ENCODE data around the gene OSGIN1.

The OSGIN1 gene

GRCh38 chr16:83912519-83913244 lies 40.4 kb upstream of the OSGIN1 start:
- Histone ChIP-seq H3K36me3 (ENCODE audit: control insufficient read depth in 2 of 2, insufficient read depth in 1 of 2, low read length in 2 of 2) (peaks cover 0 to 73% of the 10 kb centered on the region in 2 experiments; a peak in 2 of 3 replicates), H3K4me1 (ENCODE audit: control insufficient read depth, insufficient read depth, low read length) (no peaks in the 10 kb centered on the region), H3K9me3 (ENCODE audit: control insufficient read depth, insufficient read depth, low read depth, low read length) (no peaks in the 10 kb centered on the region), H3K4me3 (ENCODE audit: low read depth, low read length) (no peak overlapping the region), H3K27ac (ENCODE audit: extremely low read depth, low read depth, low read length) (no peak overlapping the region)
- no peak for TF ChIP-seq ZSCAN30 (tag by site-specific recombination; IDR thresholded peaks at IDR 0.05)
- no peak for TF ChIP-seq MYNN (tag by site-specific recombination; IDR thresholded peaks at IDR 0.05; ENCODE audit: borderline replicate concordance)
- no peak for TF ChIP-seq ZFP41 (tag by site-specific recombination; IDR thresholded peaks at IDR 0.05; ENCODE audit: borderline replicate concordance)
- no peak for TF ChIP-seq ZNF76 (tag by site-specific recombination; IDR thresholded peaks at IDR 0.05; ENCODE audit: borderline replicate concordance, low read depth)
- TF ChIP-seq BCL11A (tag by site-specific recombination; IDR thresholded peaks at IDR 0.05; ENCODE audit: low read depth) = no peak
- TF ChIP-seq, protein P1, sequence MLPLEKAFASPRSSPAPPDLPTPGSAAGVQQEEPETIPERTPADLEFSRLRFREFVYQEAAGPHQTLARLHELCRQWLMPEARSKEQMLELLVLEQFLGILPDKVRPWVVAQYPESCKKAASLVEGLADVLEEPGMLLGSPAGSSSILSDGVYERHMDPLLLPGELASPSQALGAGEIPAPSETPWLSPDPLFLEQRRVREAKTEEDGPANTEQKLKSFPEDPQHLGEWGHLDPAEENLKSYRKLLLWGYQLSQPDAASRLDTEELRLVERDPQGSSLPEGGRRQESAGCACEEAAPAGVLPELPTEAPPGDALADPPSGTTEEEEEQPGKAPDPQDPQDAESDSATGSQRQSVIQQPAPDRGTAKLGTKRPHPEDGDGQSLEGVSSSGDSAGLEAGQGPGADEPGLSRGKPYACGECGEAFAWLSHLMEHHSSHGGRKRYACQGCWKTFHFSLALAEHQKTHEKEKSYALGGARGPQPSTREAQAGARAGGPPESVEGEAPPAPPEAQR (tag by site-specific recombination; IDR thresholded peaks at IDR 0.05) = no peak
- TF ChIP-seq ZNF112 (tag by site-specific recombination; IDR thresholded peaks at IDR 0.05) = no peak
- no peak for TF ChIP-seq RBAK (tag by site-specific recombination; IDR thresholded peaks at IDR 0.05)
- TF ChIP-seq ZNF184 (tag by site-specific recombination; IDR thresholded peaks at IDR 0.05) = no peak
- no peak for TF ChIP-seq ZNF10 (tag by site-specific recombination; IDR thresholded peaks at IDR 0.05)
- TF ChIP-seq ZNF558 (tag by site-specific recombination; IDR thresholded peaks at IDR 0.05) = no peak
- no peak for TF ChIP-seq ZNF610 (tag by site-specific recombination; IDR thresholded peaks at IDR 0.05; ENCODE audit: borderline replicate concordance)
- no peak for TF ChIP-seq EGR2 (tag by site-specific recombination; IDR thresholded peaks at IDR 0.05; ENCODE audit: low read depth)
- no peak for TF ChIP-seq ZBTB21 (tag by site-specific recombination; IDR thresholded peaks at IDR 0.05)
- TF ChIP-seq ZFHX2 (tag by site-specific recombination; conservative IDR thresholded peaks at IDR 0.05) = no peak
- TF ChIP-seq ZNF658 (tag by site-specific recombination; IDR thresholded peaks at IDR 0.05) = no peak
- no peak for TF ChIP-seq ZNF366 (tag by site-specific recombination; conservative IDR thresholded peaks at IDR 0.05)
- TF ChIP-seq ZNF426 (tag by site-specific recombination; IDR thresholded peaks at IDR 0.05) = no peak
- TF ChIP-seq ZNF544 (tag by site-specific recombination; IDR thresholded peaks at IDR 0.05) = no peak
- CTCF ChIA-PET = interaction anchor here (1.1 kb wide), 1 partner anchor 14 kb away, joined by 7 read pairs; no protein-coding TSS in a partner anchor
- POLR2A ChIA-PET = interaction anchor here (0.5 kb wide), 1 partner anchor 91 kb away, joined by 8 read pairs; no protein-coding TSS in a partner anchor

GRCh38 chr16:83913245-83913633 lies 39.8 kb upstream of the OSGIN1 start:
- no peak overlapping the region for H3K27ac ChIP-seq (ENCODE audit: extremely low read depth, low read depth, low read length)
- no peaks in the 10 kb centered on the region for H3K9me3 ChIP-seq (ENCODE audit: control insufficient read depth, insufficient read depth, low read depth, low read length)
- H3K4me3 ChIP-seq (ENCODE audit: low read depth, low read length) = no peak overlapping the region
- H3K36me3 ChIP-seq (ENCODE audit: control insufficient read depth in 2 of 2, insufficient read depth in 1 of 2, low read length in 2 of 2) = peaks cover 0 to 74% of the 10 kb centered on the region in 2 experiments; a peak in 2 of 3 replicates
- ChIA-PET POLR2A (no interaction called here), CTCF (no interaction called here)
- TF ChIP-seq ZNF19 (tag by site-specific recombination; IDR thresholded peaks at IDR 0.05; ENCODE audit: low read depth) (no peak), BCL11B (tag by site-specific recombination; IDR thresholded peaks at IDR 0.05; ENCODE audit: low read depth) (no peak), ZFP41 (tag by site-specific recombination; IDR thresholded peaks at IDR 0.05; ENCODE audit: borderline replicate concordance) (no peak), EGR2 (tag by site-specific recombination; IDR thresholded peaks at IDR 0.05; ENCODE audit: low read depth) (no peak), ZNF548 (tag by site-specific recombination; IDR thresholded peaks at IDR 0.05) (no peak)
- no peaks in the 10 kb centered on the region for H3K4me1 ChIP-seq (ENCODE audit: control insufficient read depth, insufficient read depth, low read length)
